GM23338 (cell line): ENCODE data around the gene KCNJ2. TPM values are rescaled to one million over a fixed set of nuclear protein-coding genes. Genes with fewer than 3 reads are reported as not detected.

Experiments used
- ATAC-seq: fragments of 200-7000 bp; cut with Tn5 transposase; 3 replicates; pipeline ENCODE4 v1.9.1; 2020
- DNase-seq: peaks from one replicate; pipeline ENCODE4 v3.0.0-alpha.2; 2015; ENCODE audit warnings: low spot score
- H2AFZ ChIP-seq: fragments of 200-600 bp; sonication (generic); 2 replicates; pipeline ENCODE4 v1.8.0; 2016; ENCODE audit warnings: antibody characterized with exemption, mild to moderate bottlenecking, moderate library complexity
- H3F3A ChIP-seq: fragments of 200-600 bp; sonication (generic); replicated peaks from 2 replicates; pipeline ENCODE4 v1.8.0; 2017; ENCODE audit warnings: antibody characterized with exemption, mixed run types, low read depth
- H3K27ac ChIP-seq: fragments of 200-600 bp; sonication (generic); 2 replicates; pipeline ENCODE4 v1.6.1; 2016; ENCODE audit warnings: low read depth
- H3K27me3 ChIP-seq: fragments of 200-600 bp; sonication (generic); 2 replicates; pipeline ENCODE4 v1.8.0; 2016; ENCODE audit warnings: mild to moderate bottlenecking, mixed run types, moderate library complexity; ENCODE audit not compliant: insufficient read depth
- H3K36me3 ChIP-seq: fragments of 200-600 bp; sonication (generic); 2 replicates; pipeline ENCODE4 v1.8.0; 2016; ENCODE audit warnings: mild to moderate bottlenecking; ENCODE audit not compliant: insufficient read depth
- H3K4me1 ChIP-seq: fragments of 200-600 bp; sonication (generic); 2 replicates; pipeline ENCODE4 v1.8.0; 2016; ENCODE audit warnings: mild to moderate bottlenecking, moderate library complexity; ENCODE audit not compliant: insufficient read depth
- H3K4me2 ChIP-seq: fragments of 200-600 bp; sonication (generic); 2 replicates; pipeline ENCODE4 v1.7.1; 2017; ENCODE audit warnings: mixed run types
- H3K4me3 ChIP-seq: fragments of 200-600 bp; sonication (generic); 2 replicates; pipeline ENCODE4 v1.6.1; 2016; ENCODE audit warnings: mixed run types
- H3K79me2 ChIP-seq: fragments of 200-600 bp; sonication (generic); replicated peaks from 2 replicates; pipeline ENCODE4 v1.8.0; 2017; ENCODE audit warnings: mild to moderate bottlenecking; ENCODE audit not compliant: insufficient read depth
- H3K9me2 ChIP-seq: fragments of 200-600 bp; sonication (generic); 2 replicates; pipeline ENCODE4 v1.8.0; 2017; ENCODE audit not compliant: insufficient read depth
- H4K20me1 ChIP-seq: fragments of 200-600 bp; sonication (generic); replicated peaks from 2 replicates; pipeline ENCODE4 v1.8.0; 2017; ENCODE audit warnings: mild to moderate bottlenecking; ENCODE audit not compliant: insufficient read depth
- H3K27ac Mint-ChIP-seq: 2 replicates; pipeline ENCODE4 v1.8.0; 2020; ENCODE audit warnings: inconsistent platforms, mild to moderate bottlenecking, moderate library complexity, mixed read lengths
- H3K27me3 Mint-ChIP-seq: 3 replicates; pipeline ENCODE4 v1.8.0; 2022; ENCODE audit warnings: low read depth, mild to moderate bottlenecking, moderate library complexity, mixed read lengths, inconsistent platforms; ENCODE audit not compliant: insufficient read depth, poor library complexity
- H3K36me3 Mint-ChIP-seq: 3 replicates; pipeline ENCODE4 v1.8.0; 2021; ENCODE audit warnings: low read depth, mild to moderate bottlenecking, inconsistent platforms, moderate library complexity, mixed read lengths
- H3K4me1 Mint-ChIP-seq: 3 replicates; pipeline ENCODE4 v1.8.0; 2020; ENCODE audit warnings: mild to moderate bottlenecking, inconsistent platforms, mixed read lengths
- H3K4me3 Mint-ChIP-seq: 3 replicates; pipeline ENCODE4 v1.8.0; 2021; ENCODE audit warnings: moderate library complexity, mild to moderate bottlenecking, inconsistent platforms, mixed read lengths
- H3K9me3 Mint-ChIP-seq: 3 replicates; pipeline ENCODE4 v1.8.0; 2020; ENCODE audit warnings: moderate library complexity, mild to moderate bottlenecking, inconsistent platforms, mixed read lengths
- CREB1 ChIP-seq: fragments of 250-450 bp; sonication (Bioruptor Pico); IDR thresholded peaks from 2 replicates; pipeline ENCODE4 v1.5.0; 2020; ENCODE audit warnings: low read depth, mild to moderate bottlenecking, moderate library complexity
- ETS1 ChIP-seq: IDR thresholded peaks from 2 replicates; pipeline ENCODE4 v1.6.1; 2016; ENCODE audit warnings: antibody characterized with exemption
- EZH2 ChIP-seq: fragments of 200-600 bp; sonication (generic); IDR thresholded peaks from one replicate; pipeline ENCODE4 v1.8.0; 2017; ENCODE audit warnings: antibody characterized with exemption, mild to moderate bottlenecking, low read depth; ENCODE audit not compliant: unreplicated experiment
- EZH2phosphoT487 ChIP-seq: fragments of 200-600 bp; sonication (generic); IDR thresholded peaks from one replicate; pipeline ENCODE4 v1.8.1; 2018; ENCODE audit warnings: antibody characterized with exemption; ENCODE audit not compliant: unreplicated experiment
- JUNB ChIP-seq: IDR thresholded peaks from one replicate; pipeline ENCODE4 v1.6.1; 2016; ENCODE audit warnings: antibody characterized with exemption; ENCODE audit not compliant: unreplicated experiment
- NANOG ChIP-seq: IDR thresholded peaks from 2 replicates; pipeline ENCODE4 v1.6.1; 2016; ENCODE audit warnings: antibody characterized with exemption, borderline replicate concordance
- POLR2AphosphoS5 ChIP-seq: IDR thresholded peaks from 2 replicates; pipeline ENCODE4 v1.6.1; 2016; ENCODE audit warnings: antibody characterized with exemption, low read depth
- STAT1 ChIP-seq: IDR thresholded peaks from one replicate; pipeline ENCODE4 v1.6.1; 2016; ENCODE audit warnings: antibody characterized with exemption; ENCODE audit not compliant: unreplicated experiment
- ZNF114 ChIP-seq: fragments of 250-450 bp; sonication (Bioruptor Pico); IDR thresholded peaks from 2 replicates; pipeline ENCODE4 v1.5.0; 2020; ENCODE audit warnings: mild to moderate bottlenecking, moderate library complexity
- ZNF331 ChIP-seq: fragments of 250-450 bp; sonication (Bioruptor Pico); IDR thresholded peaks from 2 replicates; pipeline ENCODE4 v1.5.0; 2020; ENCODE audit warnings: low read depth, mild to moderate bottlenecking, moderate library complexity
- ZNF462 ChIP-seq: fragments of 250-450 bp; sonication (Bioruptor Pico); IDR thresholded peaks from 2 replicates; pipeline ENCODE4 v1.5.0; 2020; ENCODE audit warnings: mild to moderate bottlenecking, moderate library complexity
- polyA plus RNA-seq: library from polyadenylated mRNA; unstranded; fragments of >200 nt; fragmentation: Nextera tagmentation; extraction: Ambion mirVana; gene quantifications from 2 replicates; pipeline ENCODE4 v1.2.1, GENCODE V29; 2016
- total RNA-seq: library from RNA; depleted of rRNA; stranded (reverse); fragments of >200 nt; shearing (Covaris generic); gene quantifications from 2 replicates; pipeline ENCODE4 v1.2.3, GENCODE V29; 2014
- TF ChIP-seq, protein P1 (sequence below): IDR thresholded peaks from one replicate; pipeline ENCODE4 v1.6.1; 2018; ENCODE audit warnings: antibody characterized with exemption; ENCODE audit not compliant: unreplicated experiment
- TF ChIP-seq, protein P2 (sequence below), 2 experiments: fragments of 200-600 bp in 1 of 2; sonication (generic) in 1 of 2; conservative IDR thresholded peaks; 2 replicates each; pipeline versions ENCODE4 v1.5.1 to v1.6.1; 2016 to 2017; ENCODE audit warnings: antibody characterized with exemption in 2 of 2, low read depth in 2 of 2, mild to moderate bottlenecking in 2 of 2, moderate library complexity in 1 of 2

The KCNJ2 gene
- total and polyA plus RNA-seq, 2 experiments from 2014 or later: 2.1 to 4.4 TPM

GRCh38 chr17:70206361-70207010 lies 37.2 kb downstream of the KCNJ2 start:
- no peak overlapping the region for H3K27ac Mint-ChIP-seq
- H3F3A ChIP-seq: no peaks in the 10 kb centered on the region
- no peak overlapping the region for H3K27ac ChIP-seq
- H3K4me3 ChIP-seq: no peak overlapping the region
- no peaks in the 10 kb centered on the region for H3K27me3 Mint-ChIP-seq
- no peaks in the 10 kb centered on the region for H3K9me2 ChIP-seq
- H3K4me2 ChIP-seq: no peak overlapping the region
- no peak for TF ChIP-seq ZNF114 (CRISPR knock-in tag)
- no peak for TF ChIP-seq NANOG
- TF ChIP-seq EZH2: no peak
- no peak for TF ChIP-seq CREB1 (CRISPR knock-in tag)
- no peak for TF ChIP-seq ETS1
- TF ChIP-seq, protein P1, sequence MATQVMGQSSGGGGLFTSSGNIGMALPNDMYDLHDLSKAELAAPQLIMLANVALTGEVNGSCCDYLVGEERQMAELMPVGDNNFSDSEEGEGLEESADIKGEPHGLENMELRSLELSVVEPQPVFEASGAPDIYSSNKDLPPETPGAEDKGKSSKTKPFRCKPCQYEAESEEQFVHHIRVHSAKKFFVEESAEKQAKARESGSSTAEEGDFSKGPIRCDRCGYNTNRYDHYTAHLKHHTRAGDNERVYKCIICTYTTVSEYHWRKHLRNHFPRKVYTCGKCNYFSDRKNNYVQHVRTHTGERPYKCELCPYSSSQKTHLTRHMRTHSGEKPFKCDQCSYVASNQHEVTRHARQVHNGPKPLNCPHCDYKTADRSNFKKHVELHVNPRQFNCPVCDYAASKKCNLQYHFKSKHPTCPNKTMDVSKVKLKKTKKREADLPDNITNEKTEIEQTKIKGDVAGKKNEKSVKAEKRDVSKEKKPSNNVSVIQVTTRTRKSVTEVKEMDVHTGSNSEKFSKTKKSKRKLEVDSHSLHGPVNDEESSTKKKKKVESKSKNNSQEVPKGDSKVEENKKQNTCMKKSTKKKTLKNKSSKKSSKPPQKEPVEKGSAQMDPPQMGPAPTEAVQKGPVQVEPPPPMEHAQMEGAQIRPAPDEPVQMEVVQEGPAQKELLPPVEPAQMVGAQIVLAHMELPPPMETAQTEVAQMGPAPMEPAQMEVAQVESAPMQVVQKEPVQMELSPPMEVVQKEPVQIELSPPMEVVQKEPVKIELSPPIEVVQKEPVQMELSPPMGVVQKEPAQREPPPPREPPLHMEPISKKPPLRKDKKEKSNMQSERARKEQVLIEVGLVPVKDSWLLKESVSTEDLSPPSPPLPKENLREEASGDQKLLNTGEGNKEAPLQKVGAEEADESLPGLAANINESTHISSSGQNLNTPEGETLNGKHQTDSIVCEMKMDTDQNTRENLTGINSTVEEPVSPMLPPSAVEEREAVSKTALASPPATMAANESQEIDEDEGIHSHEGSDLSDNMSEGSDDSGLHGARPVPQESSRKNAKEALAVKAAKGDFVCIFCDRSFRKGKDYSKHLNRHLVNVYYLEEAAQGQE: no peak
- no peak for TF ChIP-seq STAT1
- TF ChIP-seq, protein P2, sequence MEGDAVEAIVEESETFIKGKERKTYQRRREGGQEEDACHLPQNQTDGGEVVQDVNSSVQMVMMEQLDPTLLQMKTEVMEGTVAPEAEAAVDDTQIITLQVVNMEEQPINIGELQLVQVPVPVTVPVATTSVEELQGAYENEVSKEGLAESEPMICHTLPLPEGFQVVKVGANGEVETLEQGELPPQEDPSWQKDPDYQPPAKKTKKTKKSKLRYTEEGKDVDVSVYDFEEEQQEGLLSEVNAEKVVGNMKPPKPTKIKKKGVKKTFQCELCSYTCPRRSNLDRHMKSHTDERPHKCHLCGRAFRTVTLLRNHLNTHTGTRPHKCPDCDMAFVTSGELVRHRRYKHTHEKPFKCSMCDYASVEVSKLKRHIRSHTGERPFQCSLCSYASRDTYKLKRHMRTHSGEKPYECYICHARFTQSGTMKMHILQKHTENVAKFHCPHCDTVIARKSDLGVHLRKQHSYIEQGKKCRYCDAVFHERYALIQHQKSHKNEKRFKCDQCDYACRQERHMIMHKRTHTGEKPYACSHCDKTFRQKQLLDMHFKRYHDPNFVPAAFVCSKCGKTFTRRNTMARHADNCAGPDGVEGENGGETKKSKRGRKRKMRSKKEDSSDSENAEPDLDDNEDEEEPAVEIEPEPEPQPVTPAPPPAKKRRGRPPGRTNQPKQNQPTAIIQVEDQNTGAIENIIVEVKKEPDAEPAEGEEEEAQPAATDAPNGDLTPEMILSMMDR (conservative IDR thresholded peaks at IDR 0.05; ENCODE audit: low read depth in 2 of 2): no peak
- TF ChIP-seq EZH2phosphoT487: no peak
- TF ChIP-seq JUNB: no peak
- no peak for TF ChIP-seq POLR2AphosphoS5
- TF ChIP-seq ZNF462 (CRISPR knock-in tag): no peak
- TF ChIP-seq ZNF331: no peak
- H3K9me3 Mint-ChIP-seq: no peaks in the 10 kb centered on the region
- no peaks in the 10 kb centered on the region for H3K36me3 Mint-ChIP-seq
- H3K4me1 ChIP-seq: 0 out of 2 replicates have a peak, but pooled peaks cover 6% of the 10 kb centered on the region
- no peak overlapping the region for H3K4me3 Mint-ChIP-seq
- H3K4me1 Mint-ChIP-seq: peaks cover 7% of the 10 kb centered on the region
- H3K79me2 ChIP-seq: no peaks in the 10 kb centered on the region
- H2AFZ ChIP-seq: no peak overlapping the region
- no peaks in the 10 kb centered on the region for H3K27me3 ChIP-seq
- no peaks in the 10 kb centered on the region for H3K36me3 ChIP-seq
- no peaks in the 10 kb centered on the region for H4K20me1 ChIP-seq
- no peak for ATAC-seq
- DNase-seq: no peak
